Muscle of arm (tissue), 14 donors: Measurements from ENCODE around the gene MACF1. TPM values are rescaled to one million over a fixed set of nuclear protein-coding genes. Genes with fewer than 3 reads are reported as not detected.
A peak's percentile ranks its signal among the peaks of the same experiment; 100 is the strongest.
"Not testable (repeated sequence)": the region's sequence is repeated elsewhere in the genome, so short reads cannot be mapped to it uniquely, and the experiment has no call there.

ENCODE experiments used
- DNase-seq: peaks from one replicate; pipeline ENCODE4 v3.0.0-alpha.2; 2013
- long read RNA-seq, 11 donors: transcript quantifications; one replicate each; lab custom pipeline, GENCODE V29; 2026
- polyA plus RNA-seq, 12 donors: library from polyadenylated mRNA; unstranded; fragments of 120-200 nt; gene quantifications; one replicate each; pipeline ENCODE4 v1.2.1, GENCODE V29; 2013; ENCODE audit not compliant: insufficient read length in 12 of 12

The MACF1 gene, protein sequence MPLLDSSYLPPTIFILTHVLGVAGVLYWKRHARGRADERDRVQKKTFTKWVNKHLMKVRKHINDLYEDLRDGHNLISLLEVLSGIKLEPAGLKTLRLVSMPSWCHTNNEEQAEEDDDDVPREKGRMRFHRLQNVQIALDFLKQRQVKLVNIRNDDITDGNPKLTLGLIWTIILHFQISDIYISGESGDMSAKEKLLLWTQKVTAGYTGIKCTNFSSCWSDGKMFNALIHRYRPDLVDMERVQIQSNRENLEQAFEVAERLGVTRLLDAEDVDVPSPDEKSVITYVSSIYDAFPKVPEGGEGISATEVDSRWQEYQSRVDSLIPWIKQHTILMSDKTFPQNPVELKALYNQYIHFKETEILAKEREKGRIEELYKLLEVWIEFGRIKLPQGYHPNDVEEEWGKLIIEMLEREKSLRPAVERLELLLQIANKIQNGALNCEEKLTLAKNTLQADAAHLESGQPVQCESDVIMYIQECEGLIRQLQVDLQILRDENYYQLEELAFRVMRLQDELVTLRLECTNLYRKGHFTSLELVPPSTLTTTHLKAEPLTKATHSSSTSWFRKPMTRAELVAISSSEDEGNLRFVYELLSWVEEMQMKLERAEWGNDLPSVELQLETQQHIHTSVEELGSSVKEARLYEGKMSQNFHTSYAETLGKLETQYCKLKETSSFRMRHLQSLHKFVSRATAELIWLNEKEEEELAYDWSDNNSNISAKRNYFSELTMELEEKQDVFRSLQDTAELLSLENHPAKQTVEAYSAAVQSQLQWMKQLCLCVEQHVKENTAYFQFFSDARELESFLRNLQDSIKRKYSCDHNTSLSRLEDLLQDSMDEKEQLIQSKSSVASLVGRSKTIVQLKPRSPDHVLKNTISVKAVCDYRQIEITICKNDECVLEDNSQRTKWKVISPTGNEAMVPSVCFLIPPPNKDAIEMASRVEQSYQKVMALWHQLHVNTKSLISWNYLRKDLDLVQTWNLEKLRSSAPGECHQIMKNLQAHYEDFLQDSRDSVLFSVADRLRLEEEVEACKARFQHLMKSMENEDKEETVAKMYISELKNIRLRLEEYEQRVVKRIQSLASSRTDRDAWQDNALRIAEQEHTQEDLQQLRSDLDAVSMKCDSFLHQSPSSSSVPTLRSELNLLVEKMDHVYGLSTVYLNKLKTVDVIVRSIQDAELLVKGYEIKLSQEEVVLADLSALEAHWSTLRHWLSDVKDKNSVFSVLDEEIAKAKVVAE (N-terminal part only)
- 100 to 1,000 TPM; 137 to 381 (median 287) TPM for polyA plus RNA-seq
- long read RNA-seq, donor 1, full-length matches to known transcripts = 9 of 14 reads
- long read RNA-seq, donor 1, partial matches to known transcripts = 5 of 14 reads
- long read RNA-seq, donor 1, other reads (novel, unspliced or antisense) = 0 of 14 reads
- long read RNA-seq, donor 2, full-length matches to known transcripts = 16 of 63 reads
- long read RNA-seq, donor 2, partial matches to known transcripts = 47 of 63 reads
- long read RNA-seq, donor 2, other reads (novel, unspliced or antisense) = 0 of 63 reads
- long read RNA-seq, donor 3, full-length matches to known transcripts = 11 of 18 reads
- long read RNA-seq, donor 3, partial matches to known transcripts = 7 of 18 reads
- long read RNA-seq, donor 3, other reads (novel, unspliced or antisense) = 0 of 18 reads
- long read RNA-seq, donor 4, full-length matches to known transcripts = 12 of 59 reads
- long read RNA-seq, donor 4, partial matches to known transcripts = 47 of 59 reads
- long read RNA-seq, donor 4, other reads (novel, unspliced or antisense) = 0 of 59 reads
- long read RNA-seq, donor 5, full-length matches to known transcripts = 15 of 40 reads
- long read RNA-seq, donor 5, partial matches to known transcripts = 25 of 40 reads
- long read RNA-seq, donor 5, other reads (novel, unspliced or antisense) = 0 of 40 reads
- long read RNA-seq, donor 6, full-length matches to known transcripts = 12 of 18 reads
- long read RNA-seq, donor 6, partial matches to known transcripts = 6 of 18 reads
- long read RNA-seq, donor 6, other reads (novel, unspliced or antisense) = 0 of 18 reads
- long read RNA-seq, donor 7, full-length matches to known transcripts = 12 of 29 reads
- long read RNA-seq, donor 7, partial matches to known transcripts = 17 of 29 reads
- long read RNA-seq, donor 7, other reads (novel, unspliced or antisense) = 0 of 29 reads
- long read RNA-seq, donor 8, full-length matches to known transcripts = 18 of 42 reads
- long read RNA-seq, donor 8, partial matches to known transcripts = 24 of 42 reads
- long read RNA-seq, donor 8, other reads (novel, unspliced or antisense) = 0 of 42 reads
- long read RNA-seq, donor 9, full-length matches to known transcripts = 11 of 16 reads
- long read RNA-seq, donor 9, partial matches to known transcripts = 5 of 16 reads
- long read RNA-seq, donor 9, other reads (novel, unspliced or antisense) = 0 of 16 reads
- long read RNA-seq, donor 10, full-length matches to known transcripts = 13 of 57 reads
- long read RNA-seq, donor 10, partial matches to known transcripts = 44 of 57 reads
- long read RNA-seq, donor 10, other reads (novel, unspliced or antisense) = 0 of 57 reads
- long read RNA-seq, donor 11, full-length matches to known transcripts = 25 of 72 reads
- long read RNA-seq, donor 11, partial matches to known transcripts = 47 of 72 reads
- long read RNA-seq, donor 11, other reads (novel, unspliced or antisense) = 0 of 72 reads

DNA sequence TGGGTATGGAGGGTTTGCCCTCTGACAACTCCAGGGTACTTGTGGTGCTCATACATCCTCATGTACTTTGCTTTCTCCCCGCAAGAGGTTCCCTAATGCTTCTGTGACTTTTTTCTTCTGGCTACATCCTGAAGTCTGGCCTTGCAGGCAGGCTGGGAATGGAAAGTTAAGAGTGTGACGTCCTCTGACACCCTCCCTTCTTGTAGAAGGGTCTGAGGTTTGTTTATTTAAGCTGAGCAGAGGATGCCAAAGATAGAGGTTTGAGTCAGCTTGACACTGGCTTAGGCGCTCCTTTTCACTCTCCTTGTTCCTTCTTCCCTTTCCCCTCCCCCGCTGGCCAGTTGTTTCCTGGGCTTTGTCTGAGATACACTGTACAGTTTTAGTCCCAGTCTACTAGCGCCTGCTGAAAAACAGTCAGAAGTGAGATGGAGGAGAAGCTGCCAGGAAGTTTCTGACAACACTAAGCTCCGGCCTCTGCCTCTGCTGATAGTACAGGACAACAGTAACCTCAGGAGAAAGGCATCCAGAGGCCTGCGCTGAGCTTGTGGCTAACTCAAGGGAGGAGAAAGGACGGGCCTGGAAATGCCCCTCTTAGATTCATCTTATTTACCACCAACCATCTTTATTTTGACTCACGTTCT, at the start of gene MACF1:
MACF1 (plus strand) TSS at position 255 of the 641 bp plus-strand sequence; CDS start at position 583, 328 bp downstream.
- peak; percentile 85 for DNase-seq

DNA sequence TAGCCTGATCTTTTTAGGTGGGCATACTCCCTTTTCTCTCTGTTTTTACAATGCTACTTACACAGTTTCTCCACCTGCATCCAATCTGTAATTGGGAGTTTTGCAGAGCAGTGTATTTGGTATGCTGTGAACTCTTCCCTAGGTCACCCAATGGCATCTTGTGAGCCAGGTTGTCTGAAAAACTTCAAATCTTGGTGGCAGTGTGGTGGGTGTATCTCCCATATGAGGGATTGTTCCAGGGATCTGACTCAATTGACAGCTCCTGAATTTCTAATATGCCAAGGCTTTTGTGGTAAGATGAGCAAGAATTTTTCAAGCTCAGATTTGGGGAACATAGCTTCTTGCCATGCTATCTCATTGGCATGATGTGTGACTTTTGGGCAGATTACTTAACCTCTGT, 47.2 kb upstream of the MACF1 start:
- DNase-seq = no peak

DNA sequence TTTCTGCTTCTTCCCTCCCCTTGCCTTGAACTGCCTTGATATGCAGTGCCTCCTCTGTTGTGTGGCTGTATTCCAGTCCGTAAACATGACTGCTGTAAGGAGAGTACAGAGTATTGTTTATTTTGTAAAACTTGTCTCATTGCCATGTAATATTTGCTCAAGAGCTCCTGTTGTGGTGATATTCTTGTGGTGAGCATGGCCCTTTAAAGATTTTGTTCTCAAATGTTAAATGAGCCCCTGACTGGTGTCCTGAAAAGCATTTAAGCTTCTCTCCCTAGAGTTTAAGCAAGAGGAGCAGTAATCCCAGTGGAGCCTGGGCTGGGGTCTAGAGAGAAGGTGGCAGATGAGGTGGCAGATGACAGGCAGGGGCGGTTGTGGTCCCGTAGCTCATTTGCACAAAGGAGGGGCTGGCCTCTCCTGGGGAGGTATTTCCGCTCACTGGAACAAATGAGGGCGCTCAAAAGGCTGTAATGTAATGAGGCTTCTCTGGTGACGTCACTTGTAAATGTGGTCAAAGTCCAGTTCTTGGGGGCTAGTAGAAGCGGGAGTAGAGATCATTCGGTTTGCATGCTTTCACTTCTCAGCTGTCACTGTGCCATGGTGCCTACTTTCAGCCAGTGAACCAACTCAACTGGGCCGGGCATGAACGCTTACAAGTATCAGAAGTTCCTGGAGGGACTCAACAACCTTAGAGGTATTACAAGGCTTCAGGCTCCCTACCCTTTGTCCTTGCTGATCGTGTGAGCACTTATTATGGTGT, 46.0 kb upstream of the MACF1 start:
- no peak for DNase-seq

DNA sequence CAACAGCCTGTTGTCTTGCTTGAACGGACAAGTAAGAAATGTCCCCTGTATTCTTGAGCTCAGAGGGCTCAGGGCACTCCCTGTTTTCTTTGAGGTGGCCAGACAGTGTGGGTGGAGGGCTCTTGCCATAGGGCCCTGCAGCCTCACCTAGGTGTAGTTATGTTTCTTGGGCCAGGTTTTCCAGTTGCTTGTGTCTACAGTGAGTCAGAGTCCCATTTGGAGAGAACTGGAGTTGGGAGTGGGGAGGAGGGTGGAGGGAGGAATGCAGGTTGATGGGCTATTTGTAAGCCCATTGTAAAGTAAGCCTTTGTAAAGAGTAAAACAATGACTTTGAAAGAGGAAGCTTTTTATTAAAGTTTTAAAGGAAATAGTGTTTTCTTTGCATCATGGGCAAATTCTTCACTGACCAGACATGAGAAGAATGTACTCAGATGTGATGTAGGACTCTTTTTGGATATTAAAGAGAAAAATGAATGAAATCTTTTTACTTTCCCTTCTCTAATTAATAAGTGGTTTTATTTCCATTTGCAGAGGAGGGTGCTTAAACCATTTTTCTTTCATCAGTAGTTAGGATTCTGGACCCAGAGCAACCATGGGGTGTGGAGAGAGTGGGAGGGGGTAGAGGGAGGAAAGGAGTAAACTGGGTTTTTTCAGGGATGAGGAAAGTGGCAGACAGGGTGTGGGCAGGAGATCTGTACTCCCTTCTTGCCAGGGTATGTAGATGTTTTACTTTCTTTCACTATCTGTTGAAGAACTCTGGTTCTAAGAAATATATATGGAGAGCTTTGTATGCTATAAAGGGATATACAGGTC, 45.1 kb upstream of the MACF1 start:
- DNase-seq = no peak

DNA sequence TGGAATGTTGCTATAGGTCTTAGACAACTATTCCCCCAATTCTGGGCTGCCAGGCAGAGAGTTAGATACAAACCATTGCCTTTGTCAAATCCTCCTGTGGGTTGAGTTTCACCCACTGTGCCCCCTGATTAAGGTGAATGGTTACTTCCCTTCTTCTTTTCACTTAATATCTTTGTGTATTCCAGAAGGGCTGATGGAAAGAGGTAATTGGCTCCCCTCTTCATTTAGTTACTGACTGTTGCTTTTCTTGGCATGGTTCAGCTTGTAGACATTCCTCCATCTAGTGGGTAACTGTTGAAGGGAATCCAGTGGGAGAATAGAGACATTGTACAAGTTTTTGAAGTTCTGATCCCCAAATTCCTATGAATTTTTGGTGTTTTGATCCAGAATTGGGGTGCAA, 43.8 kb upstream of the MACF1 start:
- DNase-seq = no peak

DNA sequence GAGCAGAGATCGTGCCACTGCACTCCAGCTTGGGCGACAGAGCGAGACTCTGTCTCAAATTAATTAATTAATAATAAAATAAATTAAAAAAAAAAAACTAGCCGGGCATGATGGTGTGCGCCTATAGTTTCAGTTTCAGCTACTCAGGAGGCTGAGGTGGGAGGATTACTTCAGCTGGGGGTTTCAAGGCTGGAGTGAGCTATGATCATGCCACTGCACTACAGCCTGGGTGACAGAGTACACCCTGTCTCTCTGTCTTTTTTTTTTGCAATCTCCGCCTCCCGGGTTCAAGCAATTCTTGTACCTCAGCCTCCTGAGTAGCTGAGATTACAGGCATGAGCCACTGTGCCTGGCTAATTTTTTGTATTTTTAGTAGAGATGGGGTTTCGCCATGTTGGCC, 42.7 kb upstream of the MACF1 start:
- DNase-seq = not testable (repeated sequence)

DNA sequence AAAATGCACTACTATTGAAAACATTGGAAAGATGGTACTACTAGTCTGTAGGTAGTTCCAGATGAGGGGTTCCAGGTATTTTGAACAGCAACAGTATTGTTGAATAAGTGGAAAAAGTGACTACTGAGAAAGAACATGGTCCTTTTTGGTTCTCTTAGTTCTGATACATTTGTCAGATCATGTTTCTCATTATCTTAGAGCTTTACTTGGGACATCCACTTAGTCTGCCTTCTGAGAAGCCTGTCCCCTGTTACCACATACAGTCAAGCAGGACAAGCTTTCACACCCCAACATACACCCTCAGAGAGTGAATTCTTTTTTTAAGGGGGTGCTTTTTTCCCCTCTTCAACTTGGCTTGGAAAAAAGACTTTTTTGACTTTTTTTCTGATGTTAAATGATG, 41.0 kb upstream of the MACF1 start:
- DNase-seq = no peak

DNA sequence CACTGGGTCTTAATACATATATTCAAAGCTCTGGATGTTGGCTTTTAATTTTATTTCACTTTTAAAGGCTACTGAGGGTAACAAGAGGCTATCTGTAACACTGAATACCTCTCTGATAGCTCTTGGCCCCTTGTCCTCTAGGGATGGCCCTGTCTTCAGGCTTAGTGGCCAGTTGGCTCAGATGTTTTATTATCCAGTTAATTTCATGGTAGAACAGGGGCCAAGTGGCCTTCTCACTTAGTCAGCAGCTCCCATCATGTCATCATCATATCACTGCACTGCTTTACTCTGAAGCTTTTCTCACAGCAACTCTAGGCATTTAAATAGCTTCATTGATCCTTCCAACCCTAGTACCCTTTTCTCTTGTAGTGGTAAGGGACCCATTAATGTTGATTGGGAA, 40.2 kb upstream of the MACF1 start:
- no peak for DNase-seq

DNA sequence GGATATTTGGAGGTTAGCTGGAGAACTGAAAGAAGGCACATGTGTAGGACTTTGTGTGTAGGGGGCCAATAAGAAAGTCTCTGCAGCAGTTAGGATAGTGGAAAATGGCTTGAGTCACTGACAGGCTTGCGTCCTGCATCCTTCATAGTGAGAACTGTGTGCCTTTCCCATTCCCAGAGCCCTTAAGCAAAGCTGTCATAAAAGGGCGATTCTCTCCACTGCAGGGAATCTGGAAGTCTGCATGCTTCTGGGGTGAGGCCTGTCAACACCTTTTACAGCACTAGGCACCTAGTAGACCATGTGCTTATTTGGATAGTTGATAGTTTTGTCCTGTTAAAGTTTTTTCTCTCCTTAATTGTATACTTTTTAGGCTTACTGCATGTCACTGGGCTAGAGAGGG, 39.4 kb upstream of the MACF1 start:
- DNase-seq = no peak

DNA sequence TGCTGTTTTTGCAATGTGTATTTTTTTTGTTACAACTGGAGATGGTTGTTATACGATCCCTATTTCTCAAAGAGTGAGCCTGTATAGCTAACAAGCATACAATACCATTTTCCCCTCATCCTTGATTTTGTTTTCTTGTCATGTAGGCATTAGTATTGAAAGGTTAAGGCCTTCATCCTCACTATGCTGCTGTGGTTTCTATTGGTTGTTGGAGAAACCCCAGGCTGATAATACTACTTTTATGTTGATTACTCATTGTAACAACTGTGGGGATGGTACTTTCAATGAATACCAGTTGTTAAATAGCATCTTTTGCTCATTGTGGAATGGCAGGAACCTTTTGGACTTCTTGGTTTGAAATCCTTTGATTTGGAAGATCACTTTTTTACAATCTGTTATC, 39.0 kb upstream of the MACF1 start:
- DNase-seq = no peak

DNA sequence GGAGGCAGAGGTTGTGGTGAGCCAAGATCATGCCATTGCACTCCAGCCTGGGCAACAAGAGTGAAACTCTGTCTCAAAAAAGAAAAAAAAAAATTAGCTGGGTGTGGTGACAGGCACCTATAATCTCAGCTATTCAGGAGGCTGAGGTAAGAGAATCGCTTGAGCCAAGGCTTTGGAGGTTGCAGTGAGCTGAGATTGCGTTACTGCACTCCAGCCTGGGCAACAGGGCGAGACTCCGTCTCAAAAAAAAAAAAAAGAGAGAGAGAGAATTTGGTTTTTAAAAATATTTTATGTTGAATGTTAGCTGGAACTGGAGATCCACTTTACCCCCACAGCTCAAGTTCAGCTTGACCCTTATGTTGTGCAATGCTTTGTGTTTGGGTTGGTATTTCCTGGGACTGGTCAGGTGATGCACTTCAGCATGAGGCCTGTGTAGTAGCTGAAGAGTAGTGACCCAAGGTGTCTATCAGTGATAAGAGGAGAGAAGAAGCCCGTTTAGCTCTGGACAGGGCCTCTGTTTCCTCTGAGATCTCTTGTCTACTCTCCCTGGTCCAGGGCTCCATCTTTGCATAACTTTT, 36.8 kb upstream of the MACF1 start:
- DNase-seq = no peak

DNA sequence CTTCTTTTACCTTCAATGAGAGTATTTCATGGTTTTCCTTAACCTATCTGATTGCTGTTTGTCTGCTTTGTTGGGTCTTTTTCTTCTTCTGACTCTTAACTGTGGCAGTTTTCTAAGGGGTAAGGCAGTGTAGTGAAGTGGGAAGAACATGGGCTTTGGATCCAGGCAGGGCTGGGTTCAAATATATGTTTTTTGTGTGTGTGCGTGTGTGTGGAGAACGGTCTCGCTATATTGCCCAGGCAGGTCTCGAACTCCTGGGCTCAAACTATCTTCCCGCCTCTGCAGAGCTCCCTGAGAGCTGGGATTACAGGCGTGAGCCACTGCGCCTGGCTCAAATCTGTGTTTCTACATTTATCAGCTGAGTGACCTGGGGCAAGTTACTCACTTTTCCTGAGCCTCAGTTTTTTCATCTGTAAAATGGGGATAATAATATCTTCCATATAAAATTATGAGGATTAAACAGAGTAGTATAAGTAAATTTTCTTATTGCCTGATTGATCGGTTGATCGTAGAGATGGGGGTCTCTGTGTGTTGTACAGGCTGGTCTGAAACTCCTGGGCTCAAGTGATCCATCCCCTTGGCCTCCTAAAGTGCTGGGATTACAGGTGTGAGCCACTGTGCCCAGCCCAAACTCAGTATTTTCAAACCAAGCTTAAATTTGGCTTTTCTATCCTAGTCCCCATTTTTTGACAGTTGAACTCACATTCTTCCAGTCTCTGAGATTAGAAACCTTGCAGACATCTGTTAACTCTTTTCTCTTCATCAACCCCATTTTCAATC, 36.0 kb upstream of the MACF1 start:
- DNase-seq = no peak

DNA sequence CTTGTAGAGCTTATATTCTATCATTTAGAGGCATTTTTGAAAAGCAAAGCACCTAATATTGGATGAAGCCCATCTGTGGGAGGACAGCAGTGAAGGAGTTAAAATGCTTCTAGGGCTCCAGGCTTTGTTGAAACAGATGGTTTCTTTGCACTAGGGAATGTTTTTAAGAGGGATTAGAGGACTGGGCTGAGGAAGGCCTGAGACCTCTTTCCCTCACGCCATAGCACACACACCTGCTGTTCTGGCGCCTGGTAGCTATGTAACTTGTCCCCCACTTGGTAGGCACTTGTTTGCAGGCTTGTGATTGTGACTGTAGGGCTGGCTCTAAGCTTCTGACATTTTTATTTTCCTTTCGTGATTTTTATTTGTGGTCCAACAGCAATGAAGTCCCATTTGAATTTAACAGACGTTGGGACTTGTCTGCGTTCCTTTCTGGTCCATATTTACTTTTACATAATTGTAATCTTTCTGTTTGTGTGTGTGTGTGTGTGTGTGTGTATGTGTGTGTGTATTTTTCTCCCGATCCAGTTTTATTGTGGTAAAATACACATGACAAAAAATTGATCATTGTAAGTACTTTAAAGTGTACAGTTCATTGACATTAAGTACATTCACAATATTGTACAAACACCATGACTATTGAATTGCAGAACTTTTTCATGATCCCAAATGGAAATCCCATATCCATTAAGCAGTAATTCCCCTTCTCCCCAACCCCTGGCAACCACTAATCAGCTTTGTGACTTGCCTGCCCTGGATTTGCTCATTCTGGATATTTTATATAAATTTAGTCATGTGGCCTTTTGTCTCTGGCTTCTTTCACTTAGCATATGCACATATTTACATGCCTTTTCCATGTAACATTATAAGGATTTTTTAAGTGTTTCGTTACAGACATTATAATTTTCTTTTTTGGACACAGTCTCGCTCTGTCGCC, 33.5 kb upstream of the MACF1 start:
- DNase-seq = no peak
